ENCODE results near the gene MGMT. TPM values are rescaled to one million over a fixed set of nuclear protein-coding genes. Genes with fewer than 3 reads are reported as not detected.

Gene MGMT
- total RNA-seq, 4 donors from 2014 or later = 16.5 to 37.5 (median 32.1) TPM

- ATAC-seq = no peak
- WGBS, 2 donors (ENCODE audit: low coverage in 1 of 2) = 83% methylated on average over 1 of the region's 9 CpGs; no CpG with 5 or more reads in 1 of the 2 donors
- Histone ChIP-seq H3K36me3 (peaks cover 0 to 21% of the 10 kb centered on the region in 2 donors), H3K27ac (no peak overlapping the region), H3K9me3 (peaks cover 0 to 15% (median 0%) of the 10 kb centered on the region in 3 donors), H3K27me3 (no peaks in the 10 kb centered on the region), H3K4me3 (no peak overlapping the region), H3K4me1 (no peaks in the 10 kb centered on the region)
- TF ChIP-seq EP300 (IDR thresholded peaks at IDR 0.05) (no peak), POLR2AphosphoS5 (IDR thresholded peaks at IDR 0.05) (no peak), POLR2A (IDR thresholded peaks at IDR 0.05) (no peak)
- TF ChIP-seq, protein P1, sequence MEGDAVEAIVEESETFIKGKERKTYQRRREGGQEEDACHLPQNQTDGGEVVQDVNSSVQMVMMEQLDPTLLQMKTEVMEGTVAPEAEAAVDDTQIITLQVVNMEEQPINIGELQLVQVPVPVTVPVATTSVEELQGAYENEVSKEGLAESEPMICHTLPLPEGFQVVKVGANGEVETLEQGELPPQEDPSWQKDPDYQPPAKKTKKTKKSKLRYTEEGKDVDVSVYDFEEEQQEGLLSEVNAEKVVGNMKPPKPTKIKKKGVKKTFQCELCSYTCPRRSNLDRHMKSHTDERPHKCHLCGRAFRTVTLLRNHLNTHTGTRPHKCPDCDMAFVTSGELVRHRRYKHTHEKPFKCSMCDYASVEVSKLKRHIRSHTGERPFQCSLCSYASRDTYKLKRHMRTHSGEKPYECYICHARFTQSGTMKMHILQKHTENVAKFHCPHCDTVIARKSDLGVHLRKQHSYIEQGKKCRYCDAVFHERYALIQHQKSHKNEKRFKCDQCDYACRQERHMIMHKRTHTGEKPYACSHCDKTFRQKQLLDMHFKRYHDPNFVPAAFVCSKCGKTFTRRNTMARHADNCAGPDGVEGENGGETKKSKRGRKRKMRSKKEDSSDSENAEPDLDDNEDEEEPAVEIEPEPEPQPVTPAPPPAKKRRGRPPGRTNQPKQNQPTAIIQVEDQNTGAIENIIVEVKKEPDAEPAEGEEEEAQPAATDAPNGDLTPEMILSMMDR (IDR thresholded peaks at IDR 0.05) = no peak
These were observed 258.4 kb downstream of the MGMT start for GRCh38 chr10:129725482-129725881.

DNA sequence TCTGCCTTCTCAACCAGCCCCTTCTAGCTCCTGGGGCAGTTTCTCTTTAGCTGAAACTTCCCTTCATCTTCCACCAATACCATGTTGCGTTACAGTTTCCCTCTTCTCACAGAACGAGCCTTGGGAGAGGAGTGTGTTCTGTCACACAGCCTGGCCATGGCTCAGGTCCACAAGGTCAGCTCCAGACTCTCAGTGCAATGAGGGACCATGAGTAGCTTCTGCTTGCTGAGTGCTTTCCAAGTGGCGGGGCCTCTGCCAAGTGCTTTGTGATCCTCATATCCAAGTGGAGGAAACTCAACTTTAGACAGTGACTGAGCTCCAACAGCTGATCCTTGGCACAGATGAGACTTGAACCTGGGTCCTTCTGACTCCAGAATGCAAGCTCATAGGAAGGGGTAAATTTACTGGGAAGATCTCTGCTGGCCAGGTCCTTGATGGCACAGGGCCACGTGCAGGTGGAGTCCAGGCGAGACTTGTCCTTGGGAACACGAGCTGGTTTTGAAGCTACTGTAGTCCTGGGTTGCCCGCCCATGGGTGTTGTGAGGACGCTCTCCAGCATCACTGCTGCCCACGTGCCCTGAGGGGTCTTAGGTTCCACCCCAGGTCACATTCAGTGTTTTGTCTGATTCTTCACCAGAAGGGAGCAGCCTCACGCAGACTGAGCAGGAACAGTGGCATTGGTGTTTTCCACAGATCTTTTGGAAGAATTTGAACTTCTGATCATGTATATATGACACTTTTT, 259.0 kb downstream of the MGMT start:
- Histone ChIP-seq H3K4me1 (no peaks in the 10 kb centered on the region), H3K27ac (no peak overlapping the region), H3K4me3 (no peak overlapping the region), H3K9me3 (peaks cover 0 to 12% (median 0%) of the 10 kb centered on the region in 3 donors), H3K36me3 (peaks cover 0 to 19% of the 10 kb centered on the region in 2 donors), H3K27me3 (no peaks in the 10 kb centered on the region)
- TF ChIP-seq POLR2A (IDR thresholded peaks at IDR 0.05) = no peak
- TF ChIP-seq POLR2AphosphoS5 (IDR thresholded peaks at IDR 0.05) = no peak
- TF ChIP-seq, protein P1 (IDR thresholded peaks at IDR 0.05) = no peak
- no peak for TF ChIP-seq EP300 (IDR thresholded peaks at IDR 0.05)
- no peak for ATAC-seq
- WGBS, 2 donors (ENCODE audit: low coverage in 1 of 2) = 80 to 100% methylated on average over 1 to 5 of the region's 10 CpGs

DNA sequence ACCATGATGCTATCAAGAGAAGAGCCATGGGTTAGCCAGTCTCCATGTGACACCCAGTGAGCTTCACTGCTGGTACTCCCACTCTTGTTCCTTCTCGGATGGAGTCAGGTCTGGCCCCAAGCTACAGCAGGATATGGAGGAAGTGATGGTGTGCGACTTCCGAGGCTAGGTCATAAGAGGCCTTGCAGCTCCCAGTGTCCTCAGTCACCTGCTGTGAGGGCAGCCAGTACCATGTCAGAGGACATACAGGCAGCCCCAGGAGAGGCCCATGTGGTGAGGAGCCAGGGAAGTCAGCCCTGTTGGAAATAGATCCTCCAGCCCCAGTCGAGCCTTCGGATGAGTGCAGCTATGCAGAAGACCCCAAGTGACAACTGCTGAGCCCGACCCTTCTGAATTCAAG, 260.0 kb downstream of the MGMT start:
- TF ChIP-seq, protein P1 (IDR thresholded peaks at IDR 0.05) = no peak
- no peak for TF ChIP-seq POLR2A (IDR thresholded peaks at IDR 0.05)
- no peak for TF ChIP-seq POLR2AphosphoS5 (IDR thresholded peaks at IDR 0.05)
- no peak for TF ChIP-seq EP300 (IDR thresholded peaks at IDR 0.05)
- Histone ChIP-seq H3K27me3 (no peaks in the 10 kb centered on the region), H3K27ac (no peak overlapping the region), H3K4me1 (no peaks in the 10 kb centered on the region), H3K36me3 (peaks cover 0 to 19% of the 10 kb centered on the region in 2 donors), H3K9me3 (peaks cover 0 to 12% (median 0%) of the 10 kb centered on the region in 3 donors), H3K4me3 (no peak overlapping the region)
- WGBS, 2 donors (ENCODE audit: low coverage in 1 of 2) = 84 to 100% methylated on average over 1 to 5 of the region's 6 CpGs
- no peak for ATAC-seq

DNA sequence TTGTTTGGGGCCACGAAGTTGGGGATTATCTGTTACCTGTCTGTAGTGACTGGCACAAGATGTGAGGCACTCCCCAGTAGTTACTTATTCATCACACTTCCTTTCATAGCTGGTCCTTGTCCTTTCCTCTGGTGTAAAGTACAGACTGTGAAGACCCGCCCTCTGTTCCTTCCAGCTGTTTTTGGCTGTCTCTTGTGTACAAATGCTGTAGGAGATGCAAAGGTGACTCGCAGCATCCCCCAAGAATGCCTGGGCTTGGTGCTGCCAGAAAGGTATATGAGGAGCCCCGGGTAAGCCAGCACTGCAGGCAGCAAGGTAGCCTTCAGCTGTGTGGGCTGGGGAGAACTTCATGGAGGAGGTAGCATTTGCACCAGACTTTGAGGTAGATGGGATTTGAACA, 260.5 kb downstream of the MGMT start:
- WGBS, 2 donors (ENCODE audit: low coverage in 1 of 2) = 29% methylated on average over 1 of the region's 4 CpGs; no CpG with 5 or more reads in 1 of the 2 donors
- H3K36me3 ChIP-seq = peaks cover 0 to 19% of the 10 kb centered on the region in 2 donors
- H3K27ac ChIP-seq = no peak overlapping the region
- TF ChIP-seq EP300 (IDR thresholded peaks at IDR 0.05) (no peak), POLR2A (IDR thresholded peaks at IDR 0.05) (no peak), POLR2AphosphoS5 (IDR thresholded peaks at IDR 0.05) (no peak)
- TF ChIP-seq, protein P1 (IDR thresholded peaks at IDR 0.05) = no peak
- no peaks in the 10 kb centered on the region for H3K27me3 ChIP-seq
- H3K4me3 ChIP-seq = no peak overlapping the region
- H3K9me3 ChIP-seq = peaks cover 0 to 12% (median 0%) of the 10 kb centered on the region in 3 donors
- ATAC-seq = no peak
- H3K4me1 ChIP-seq = no peaks in the 10 kb centered on the region
